Measurements from ENCODE around the gene R3HDML.
A peak's percentile ranks its signal among the peaks of the same experiment; 100 is the strongest.

- peak in 1 of 3 donors; percentile 14 for TF ChIP-seq POLR2A (IDR thresholded peaks at IDR 0.05)
- no peak for TF ChIP-seq CTCF (IDR thresholded peaks at IDR 0.05)
Measured at GRCh38 chr20:44309763-44310663, 26.8 kb upstream of the R3HDML start.
